GM18517 (cell line): ENCODE results near the gene NAPB.

Source experiments
- ATAC-seq: cut with Tn5 transposase; IDR thresholded peaks from one replicate; pipeline ENCODE4 v1.9.1; 2021; ENCODE audit warnings: mild to moderate bottlenecking, moderate library complexity; ENCODE audit not compliant: unreplicated experiment

Gene NAPB

GRCh38 chr20:23438661-23439060 lies 17.4 kb upstream of the NAPB start:
- no peak for ATAC-seq

DNA sequence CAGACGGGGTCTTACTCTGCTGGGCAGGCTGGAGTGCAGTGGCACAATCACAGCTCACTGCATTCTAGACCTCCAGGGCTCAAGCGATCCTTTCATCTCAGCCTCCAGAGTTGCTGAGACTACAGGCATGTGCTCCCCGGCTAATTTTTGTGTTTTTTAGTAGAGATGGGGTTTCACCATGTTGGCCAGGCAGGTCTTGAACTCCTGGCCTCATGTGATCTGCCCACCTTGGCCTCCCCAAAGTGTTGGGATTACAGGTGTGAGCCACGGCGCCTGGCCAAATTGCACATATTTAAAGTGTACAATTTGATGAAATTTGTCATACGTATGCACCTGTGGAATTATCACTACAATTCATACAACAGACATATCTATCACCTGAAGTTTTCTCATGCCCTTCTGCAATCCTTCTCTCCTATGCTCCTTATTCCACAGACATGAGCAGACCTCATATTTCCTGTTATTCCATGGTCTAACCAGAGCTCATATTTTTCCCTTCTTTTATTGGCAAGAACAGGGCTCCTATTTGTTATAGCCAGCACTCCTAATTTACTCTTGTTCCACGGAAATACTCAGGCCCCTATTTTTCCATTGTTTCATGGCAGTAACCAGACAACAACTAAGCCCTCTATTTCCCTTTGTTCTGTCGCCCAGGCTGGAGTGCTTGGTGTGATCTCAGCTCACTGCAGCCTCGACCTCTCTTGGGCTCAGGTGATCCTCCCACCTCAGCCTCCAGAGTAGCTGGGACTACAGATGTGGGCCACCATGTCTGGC lies 16.0 kb upstream of the NAPB start:
- no peak for ATAC-seq

GRCh38 chr20:23436681-23437080 lies 15.4 kb upstream of the NAPB start:
- ATAC-seq: no peak

DNA sequence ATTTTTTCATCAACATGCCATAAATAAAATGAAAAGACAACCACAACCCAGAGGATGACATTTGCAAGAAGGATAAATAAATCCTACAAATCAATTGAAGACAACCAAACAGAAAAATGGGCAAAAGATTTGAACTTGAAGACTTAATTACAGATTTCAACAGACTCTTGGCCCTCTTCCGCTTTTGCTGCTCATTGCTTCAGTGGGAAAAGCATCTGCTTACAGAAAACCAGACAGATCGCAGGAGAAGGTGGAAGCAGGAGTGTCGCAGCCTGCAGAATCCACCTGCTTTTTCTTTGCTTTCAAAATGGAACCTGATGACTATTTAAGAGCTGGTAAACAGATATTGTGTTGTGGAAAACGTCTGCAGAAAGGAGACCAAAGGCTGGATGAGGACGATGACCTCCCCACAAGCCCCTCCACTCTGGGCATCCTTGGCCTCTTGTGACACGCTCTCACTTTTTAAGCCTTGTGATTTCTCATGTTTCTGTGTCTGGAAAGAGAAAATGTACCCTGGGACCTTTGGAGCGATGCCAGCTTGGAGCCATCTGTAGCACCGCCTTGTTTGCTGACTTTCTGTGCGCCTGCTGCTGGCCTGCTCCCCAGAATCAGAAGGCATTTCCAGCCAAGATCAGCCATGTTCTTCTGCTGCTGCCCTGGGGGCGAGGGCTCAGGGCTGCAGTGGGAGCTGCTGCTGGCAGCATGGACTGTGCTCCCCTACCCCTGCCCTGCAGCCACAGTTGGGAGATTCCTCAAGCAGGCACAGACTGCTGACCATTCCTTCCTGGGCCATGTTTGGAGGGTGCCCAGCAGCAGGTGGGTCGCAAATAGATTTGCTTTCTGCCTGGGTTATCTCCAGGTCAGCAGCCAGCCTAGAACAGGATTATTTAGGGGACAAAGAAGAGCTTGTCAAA lies 14.6 kb upstream of the NAPB start:
- ATAC-seq: no peak

DNA sequence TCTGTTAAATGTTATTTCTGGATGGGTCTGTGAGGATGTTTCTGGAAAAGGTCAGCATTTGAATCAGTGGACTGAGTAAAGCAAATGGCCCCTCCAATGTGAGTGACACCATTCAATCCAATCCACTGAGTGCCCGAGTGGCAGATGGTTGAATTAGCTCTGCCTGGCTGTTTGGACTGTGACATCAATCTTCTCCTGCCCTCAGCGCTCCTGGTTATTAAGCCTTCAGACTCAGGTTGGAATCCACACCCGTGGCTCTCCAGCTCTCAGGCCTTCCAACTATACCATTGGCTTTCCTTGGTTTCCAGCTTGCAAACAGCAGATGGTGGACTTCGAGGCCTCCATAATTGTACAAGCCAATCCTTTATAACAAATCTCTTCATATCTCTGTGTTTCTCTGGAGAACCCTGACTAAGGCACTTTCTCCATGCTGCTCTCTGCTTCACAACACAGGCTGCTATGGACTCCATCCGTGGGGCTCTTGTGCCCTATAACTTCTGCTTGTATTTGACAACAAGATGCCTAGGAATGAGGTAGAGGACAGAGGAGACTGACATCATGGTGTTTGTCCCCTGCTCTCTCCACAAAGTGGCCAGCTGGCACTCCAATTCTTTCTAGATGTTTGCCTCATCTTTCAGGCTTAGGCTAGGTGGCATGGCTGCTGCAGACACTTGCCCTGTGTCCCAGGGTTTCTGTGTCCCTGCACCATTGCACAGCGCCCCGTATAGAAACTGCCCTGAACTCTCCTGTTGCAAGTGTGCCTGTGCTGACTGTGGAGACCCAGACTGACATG lies 13.4 kb upstream of the NAPB start:
- no peak for ATAC-seq

GRCh38 chr20:23433628-23434027 lies 12.3 kb upstream of the NAPB start:
- ATAC-seq: no peak

GRCh38 chr20:23425129-23425528 lies 3.8 kb upstream of the NAPB start:
- ATAC-seq: no peak

DNA sequence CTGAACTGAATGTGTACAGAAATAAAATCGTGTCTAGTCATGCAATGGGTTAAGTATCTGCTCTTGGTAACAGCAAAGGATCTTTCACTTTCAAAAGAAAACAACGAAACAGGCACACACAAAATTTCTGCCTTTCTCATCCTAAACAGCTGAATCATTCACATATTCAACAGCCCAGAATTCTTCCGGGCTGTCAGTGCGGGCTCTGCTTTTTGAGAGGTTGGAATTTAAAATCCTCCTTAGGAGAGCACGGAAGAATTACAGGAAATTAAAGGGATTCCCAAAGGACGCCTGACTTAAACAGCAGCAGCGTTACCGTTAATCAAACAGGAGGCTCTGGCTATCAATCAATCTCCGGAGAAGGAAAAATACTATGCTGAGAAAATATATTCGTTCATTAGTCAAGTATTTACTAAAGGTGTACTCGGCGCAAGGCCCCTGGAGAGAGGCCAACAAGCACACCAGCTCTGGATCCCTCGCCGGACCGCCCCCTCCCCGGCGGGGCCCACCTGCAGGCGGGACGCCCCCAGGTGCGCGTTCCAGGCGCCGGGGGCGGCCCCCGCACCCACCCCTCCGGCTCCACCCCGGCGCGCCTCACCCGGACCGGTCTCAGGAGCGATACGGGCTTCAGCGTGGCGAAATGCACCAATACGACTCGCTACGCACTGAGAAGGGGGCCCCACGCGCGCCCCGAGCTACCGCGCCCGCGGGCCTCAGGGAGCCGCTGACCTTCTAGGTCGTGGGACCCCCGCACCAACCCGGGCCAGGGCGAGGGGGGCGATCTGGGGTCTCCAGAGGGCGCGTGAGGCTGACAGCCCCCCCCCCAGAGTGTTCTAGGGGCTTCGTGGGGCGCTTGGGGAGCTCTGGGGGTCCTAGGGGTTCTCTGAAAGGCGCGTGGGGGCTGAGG lies 1.0 kb downstream of the NAPB start:
- ATAC-seq: no peak

GRCh38 chr20:23419657-23419994 lies 1.7 kb downstream of the NAPB start:
- no peak for ATAC-seq

DNA sequence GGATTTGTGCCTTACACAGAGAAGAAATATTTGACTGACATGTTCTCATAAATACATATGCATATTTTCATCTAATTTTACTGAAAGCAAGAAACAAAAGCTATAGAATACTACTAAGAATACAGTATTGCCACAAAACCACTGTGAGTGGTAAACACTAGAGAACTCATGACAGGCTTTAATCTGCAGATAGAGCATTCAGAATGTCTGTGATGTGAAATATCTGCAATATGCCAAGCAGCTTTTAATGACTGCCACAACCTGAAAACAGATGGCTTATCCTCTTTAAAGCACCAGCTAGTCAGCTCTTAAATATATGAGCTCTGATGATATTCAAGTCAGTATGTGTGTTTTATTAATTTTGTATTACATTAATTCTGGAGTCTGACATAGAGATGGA lies 3.4 kb downstream of the NAPB start:
- ATAC-seq: no peak

DNA sequence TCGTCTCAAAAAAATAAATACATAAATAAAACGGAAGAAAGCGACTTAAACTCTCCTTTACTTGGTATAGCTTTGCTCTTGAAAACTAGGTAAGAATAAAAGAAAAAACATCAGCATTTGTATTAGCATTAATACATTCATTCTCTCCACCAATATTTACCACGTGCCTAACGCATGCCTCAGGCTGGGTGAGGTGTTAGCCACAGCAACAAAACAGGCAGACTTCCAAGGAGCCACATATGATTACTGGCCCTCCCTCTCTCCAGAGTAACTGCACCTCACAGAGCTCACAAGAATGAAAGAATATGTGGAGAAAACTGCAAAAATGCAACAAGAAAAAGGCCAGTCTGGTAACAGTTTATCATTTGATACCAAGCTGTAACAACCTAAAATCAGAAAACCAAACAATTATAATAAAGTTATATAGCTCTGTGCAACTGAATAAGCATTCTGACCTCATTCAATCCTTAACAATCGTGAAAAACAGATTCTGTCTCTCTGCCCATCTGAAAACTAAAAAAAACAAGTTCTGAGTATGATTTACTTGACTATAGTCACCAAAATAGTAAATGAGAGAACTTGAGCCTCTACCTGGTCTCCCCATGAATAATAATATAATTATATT lies 5.2 kb downstream of the NAPB start:
- no peak for ATAC-seq

DNA sequence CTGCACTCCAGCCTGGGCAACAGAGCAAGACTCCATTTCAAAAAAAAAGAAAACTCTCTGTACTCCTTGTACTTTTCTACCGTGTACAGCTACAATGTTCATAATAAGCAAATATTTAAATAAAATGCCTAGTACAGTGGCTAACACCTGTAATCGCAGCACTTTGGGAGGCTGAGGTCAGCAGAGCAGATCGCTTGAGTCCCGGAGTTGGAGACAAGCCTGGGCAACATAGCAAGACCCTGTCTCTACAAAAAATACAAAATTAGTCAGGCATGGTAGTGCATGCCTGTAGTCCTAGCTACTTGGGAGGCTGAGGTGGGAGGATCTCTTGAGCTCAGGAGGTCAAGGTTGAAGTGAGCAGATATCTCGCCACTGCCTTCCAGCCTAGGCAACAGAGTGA lies 5.7 kb downstream of the NAPB start:
- ATAC-seq: no peak

GRCh38 chr20:23414526-23415188 lies 6.6 kb downstream of the NAPB start:
- no peak for ATAC-seq

DNA sequence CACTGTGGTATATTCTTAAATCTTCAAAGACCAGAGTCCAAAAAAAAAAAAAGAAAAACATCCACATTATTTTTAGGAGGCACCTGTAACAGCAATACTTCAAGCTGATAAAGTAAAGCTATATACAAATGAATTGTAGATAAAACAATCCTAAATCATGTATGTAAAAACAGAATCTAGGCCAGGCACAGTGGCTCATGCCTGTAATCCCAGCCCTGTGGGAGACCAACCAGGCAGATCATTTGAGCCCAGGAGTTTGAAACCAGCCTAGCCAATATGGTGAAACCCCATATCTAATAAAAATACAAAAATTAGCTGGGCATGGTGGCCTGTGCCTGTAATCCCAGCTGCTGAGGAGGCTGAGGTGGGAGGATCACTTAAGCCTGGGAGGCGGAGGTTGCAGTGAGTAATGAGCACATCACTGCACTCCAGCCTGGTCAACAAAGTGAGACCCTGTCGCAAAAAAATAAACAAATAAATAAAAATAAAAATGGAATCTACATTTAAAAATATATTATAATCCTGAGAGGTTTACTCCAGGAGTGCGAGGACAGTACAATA lies 7.3 kb downstream of the NAPB start:
- no peak for ATAC-seq

DNA sequence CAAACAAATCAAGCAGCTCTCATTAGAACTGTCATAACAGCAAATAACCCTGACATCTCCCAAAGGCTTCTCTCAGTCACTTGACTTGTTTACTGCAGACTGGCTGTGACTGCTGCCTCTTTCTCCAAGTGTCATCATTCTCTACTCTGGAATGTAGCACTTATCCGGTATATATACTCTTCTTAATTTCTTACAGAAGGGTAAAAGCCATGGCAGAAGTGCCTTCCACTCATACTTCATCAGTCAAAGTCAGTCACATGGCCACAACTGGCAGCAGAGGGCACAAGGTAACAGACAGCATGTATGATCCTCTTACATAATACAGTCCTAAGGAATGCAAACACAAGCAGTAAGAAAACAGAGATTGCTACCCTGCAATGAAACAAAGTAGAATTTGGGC lies 9.3 kb downstream of the NAPB start:
- ATAC-seq: no peak

DNA sequence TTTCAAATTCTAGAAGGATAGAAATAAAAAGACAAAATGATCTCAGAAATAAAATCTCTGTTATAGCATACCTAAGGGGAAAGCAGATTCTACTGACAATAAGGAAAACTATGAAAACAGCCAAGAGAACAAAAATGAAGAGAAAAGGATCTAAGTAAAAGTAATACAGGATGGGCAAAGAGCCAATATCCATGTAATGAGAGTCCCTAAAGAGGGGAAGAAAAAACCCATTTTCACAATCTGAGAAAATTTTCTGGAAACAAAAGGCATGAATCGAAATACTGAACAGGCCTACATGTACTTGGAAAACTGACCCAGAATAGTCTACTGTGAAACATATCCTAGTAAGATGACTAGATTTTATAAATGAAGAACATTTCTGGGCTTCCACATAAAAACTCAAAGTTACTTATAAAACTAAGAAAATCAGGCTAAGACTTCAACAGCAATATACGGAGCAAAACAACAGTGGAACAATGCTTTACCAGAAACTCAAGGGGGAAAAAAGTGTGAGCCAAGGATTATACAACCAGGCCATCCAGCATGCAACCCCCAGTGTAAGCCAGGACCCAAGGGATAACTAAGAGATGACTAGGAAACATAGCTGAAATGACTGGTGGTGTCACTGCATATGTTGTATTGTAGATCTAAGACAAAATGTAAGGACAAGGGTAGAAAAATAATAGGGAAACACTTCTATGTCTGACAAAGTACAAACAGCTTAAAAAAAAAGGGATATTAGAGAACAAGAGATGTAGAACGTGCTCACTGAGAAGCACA lies 10.2 kb downstream of the NAPB start:
- no peak for ATAC-seq

DNA sequence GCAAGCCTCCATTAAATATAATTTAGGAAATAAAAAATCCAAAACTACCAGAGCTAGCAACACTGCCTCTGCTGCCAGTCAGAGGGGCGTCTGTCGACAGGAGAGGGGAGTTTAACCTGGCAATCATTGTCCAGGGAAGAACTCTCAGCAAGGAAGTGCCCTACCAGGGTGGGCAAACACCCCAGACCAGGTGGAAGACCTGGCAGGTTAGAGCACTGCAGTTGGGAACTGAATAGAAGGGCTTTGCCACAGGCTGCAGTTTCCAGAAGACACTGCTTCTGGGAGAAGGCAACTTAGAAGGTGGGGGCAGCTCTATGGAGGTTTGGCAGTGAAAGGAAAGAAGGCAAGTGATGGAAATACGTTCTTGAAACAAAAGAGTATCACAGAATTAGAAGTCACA lies 11.5 kb downstream of the NAPB start:
- ATAC-seq: no peak

DNA sequence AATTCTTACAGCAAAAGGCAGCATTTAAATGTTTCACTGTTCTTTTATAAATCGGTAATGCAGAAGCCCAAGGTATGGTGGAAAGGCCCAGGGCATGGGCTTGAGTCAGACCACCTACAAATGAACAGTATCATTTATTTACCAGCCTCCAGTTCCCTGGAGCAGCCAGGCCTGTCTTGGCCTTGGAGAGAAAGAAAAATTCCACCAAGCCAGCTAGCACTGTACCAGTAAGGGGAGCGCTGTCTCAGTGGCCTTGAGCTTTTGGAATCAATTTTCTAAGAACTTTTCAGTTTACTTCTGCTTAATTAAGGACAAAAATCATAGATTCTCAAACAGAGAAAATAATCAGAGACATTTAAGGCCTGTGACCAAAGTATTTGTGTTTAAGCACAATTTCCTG lies 12.3 kb downstream of the NAPB start:
- no peak for ATAC-seq
